ENCODE measurements around the gene NYAP1. TPM values are rescaled to one million over a fixed set of nuclear protein-coding genes. Genes with fewer than 3 reads are reported as not detected.

Gene NYAP1
- total RNA-seq, 2 experiments from 2014 or later: 0.10 to 0.98 TPM

GRCh38 chr7:100515072-100515532, 31.4 kb downstream of the NYAP1 start:
- H4K20me1 ChIP-seq (ENCODE audit: insufficient read depth, low read length): no peaks in the 10 kb centered on the region
- no peak for TF ChIP-seq CTCF (conservative IDR thresholded peaks at IDR 0.05; ENCODE audit: low read length)
- TF ChIP-seq EZH2phosphoT487 (IDR thresholded peaks at IDR 0.05; ENCODE audit: borderline replicate concordance, low read depth, low read length): no peak
- H3K4me1 ChIP-seq (ENCODE audit: insufficient read depth, low read length, poor library complexity, severe bottlenecking): peaks cover 30% of the 10 kb centered on the region
- ChIA-PET CTCF (ENCODE audit: unreplicated experiment) (no interaction called here), POLR2A (interaction anchor here (0.6 to 1.5 kb wide), 5 partner anchors 9 to 97 kb away, joined by 3 read pairs; partner anchors contain the start of gene MOSPD3)
- no peaks in the 10 kb centered on the region for H3K79me2 ChIP-seq (ENCODE audit: insufficient read depth, low read depth, low read length)
- H3K9me3 ChIP-seq (ENCODE audit: low read length): no peaks in the 10 kb centered on the region
- BruUV-seq (replicated peaks): no TSS peak
- H3K4me2 ChIP-seq (ENCODE audit: low read length): peak overlapping the region; percentile 55
- H3K9me2 ChIP-seq (ENCODE audit: insufficient read depth, low read length): no peaks in the 10 kb centered on the region
- no peaks in the 10 kb centered on the region for H3K36me3 ChIP-seq (ENCODE audit: insufficient read depth, low read length)
- no peak overlapping the region for H3K4me3 ChIP-seq (ENCODE audit: low read depth, low read length, poor library complexity, severe bottlenecking)
- no peak for DNase-seq (ENCODE audit: low spot score)
- no peak overlapping the region for H3K27ac ChIP-seq (ENCODE audit: low read depth, low read length, poor library complexity, severe bottlenecking)
- intact Hi-C loops (cut with micrococcal nuclease; ENCODE audit: unreplicated experiment): no loop called here
- H2AFZ ChIP-seq (ENCODE audit: low read length): peak overlapping the region; percentile 85; the same call in 1 of the 2 replicates

- Histone ChIP-seq H4K20me1 (ENCODE audit: insufficient read depth, low read length) (no peaks in the 10 kb centered on the region), H3K36me3 (ENCODE audit: insufficient read depth, low read length) (no peaks in the 10 kb centered on the region), H3K4me2 (ENCODE audit: low read length) (peak overlapping the region; percentile 55), H3K79me2 (ENCODE audit: insufficient read depth, low read depth, low read length) (no peaks in the 10 kb centered on the region), H3K27ac (ENCODE audit: low read depth, low read length, poor library complexity, severe bottlenecking) (peak overlapping the region; percentile 52), H3K9me3 (ENCODE audit: low read length) (no peaks in the 10 kb centered on the region), H3K9me2 (ENCODE audit: insufficient read depth, low read length) (no peaks in the 10 kb centered on the region), H2AFZ (ENCODE audit: low read length) (peak overlapping the region; percentile 85), H3K4me3 (ENCODE audit: low read depth, low read length, poor library complexity, severe bottlenecking) (no peak overlapping the region), H3K4me1 (ENCODE audit: insufficient read depth, low read length, poor library complexity, severe bottlenecking) (peaks cover 30% of the 10 kb centered on the region)
- POLR2A ChIA-PET: interaction anchor here (0.7 to 1.6 kb wide), 7 partner anchors 10 to 96 kb away, joined by 3 to 5 read pairs (median 3); partner anchors contain the start of gene MOSPD3
- intact Hi-C loops (cut with micrococcal nuclease; ENCODE audit: unreplicated experiment): no loop called here
- peak; percentile 74 for DNase-seq (ENCODE audit: low spot score)
- CTCF ChIA-PET (ENCODE audit: unreplicated experiment): no interaction called here
- BruUV-seq (replicated peaks): no TSS peak
- TF ChIP-seq CTCF (conservative IDR thresholded peaks at IDR 0.05; ENCODE audit: low read length): no peak
- no peak for TF ChIP-seq EZH2phosphoT487 (IDR thresholded peaks at IDR 0.05; ENCODE audit: borderline replicate concordance, low read depth, low read length)
Observed at GRCh38 chr7:100516135-100516812, 32.5 kb downstream of the NYAP1 start.

DNA sequence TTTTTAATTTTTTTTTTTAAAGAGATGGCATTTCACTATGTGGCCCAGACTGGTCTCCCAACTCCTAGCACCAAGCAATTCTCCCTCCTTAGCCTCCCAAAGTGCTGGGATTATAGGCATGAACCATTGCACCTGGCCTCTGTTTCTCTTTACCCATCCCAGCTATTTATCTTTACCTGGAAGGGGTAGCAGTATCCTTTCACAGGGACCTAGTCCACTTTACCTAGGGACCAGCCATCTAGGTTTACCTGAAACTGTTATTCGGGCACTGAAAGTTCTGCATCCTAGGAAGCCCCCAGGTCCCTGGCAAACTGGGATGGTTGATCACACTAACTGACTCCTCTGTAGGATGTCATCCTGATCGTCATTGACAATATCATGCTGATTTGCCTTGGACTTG, 33.6 kb downstream of the NYAP1 start:
- no peak overlapping the region for H3K4me3 ChIP-seq (ENCODE audit: low read depth, low read length, poor library complexity, severe bottlenecking)
- intact Hi-C loops (cut with micrococcal nuclease; ENCODE audit: unreplicated experiment): no loop called here
- TF ChIP-seq CTCF (conservative IDR thresholded peaks at IDR 0.05; ENCODE audit: low read length): no peak
- TF ChIP-seq EZH2phosphoT487 (IDR thresholded peaks at IDR 0.05; ENCODE audit: borderline replicate concordance, low read depth, low read length): no peak
- no peak overlapping the region for H2AFZ ChIP-seq (ENCODE audit: low read length)
- H3K9me2 ChIP-seq (ENCODE audit: insufficient read depth, low read length): no peaks in the 10 kb centered on the region
- no peak overlapping the region for H3K27ac ChIP-seq (ENCODE audit: low read depth, low read length, poor library complexity, severe bottlenecking)
- no peaks in the 10 kb centered on the region for H3K9me3 ChIP-seq (ENCODE audit: low read length)
- CTCF ChIA-PET (ENCODE audit: unreplicated experiment): no interaction called here
- no peaks in the 10 kb centered on the region for H4K20me1 ChIP-seq (ENCODE audit: insufficient read depth, low read length)
- POLR2A ChIA-PET: interaction anchor here (1.6 kb wide), 1 partner anchor 28 kb away, joined by 5 read pairs; no protein-coding TSS in a partner anchor
- peaks cover 30% of the 10 kb centered on the region for H3K4me1 ChIP-seq (ENCODE audit: insufficient read depth, low read length, poor library complexity, severe bottlenecking)
- no peaks in the 10 kb centered on the region for H3K36me3 ChIP-seq (ENCODE audit: insufficient read depth, low read length)
- BruUV-seq (replicated peaks): no TSS peak
- no peak for DNase-seq (ENCODE audit: low spot score)
- H3K79me2 ChIP-seq (ENCODE audit: insufficient read depth, low read depth, low read length): no peaks in the 10 kb centered on the region
- no peak overlapping the region for H3K4me2 ChIP-seq (ENCODE audit: low read length)
